ENCODE results near the gene H6PD.

H6PD gene

DNA sequence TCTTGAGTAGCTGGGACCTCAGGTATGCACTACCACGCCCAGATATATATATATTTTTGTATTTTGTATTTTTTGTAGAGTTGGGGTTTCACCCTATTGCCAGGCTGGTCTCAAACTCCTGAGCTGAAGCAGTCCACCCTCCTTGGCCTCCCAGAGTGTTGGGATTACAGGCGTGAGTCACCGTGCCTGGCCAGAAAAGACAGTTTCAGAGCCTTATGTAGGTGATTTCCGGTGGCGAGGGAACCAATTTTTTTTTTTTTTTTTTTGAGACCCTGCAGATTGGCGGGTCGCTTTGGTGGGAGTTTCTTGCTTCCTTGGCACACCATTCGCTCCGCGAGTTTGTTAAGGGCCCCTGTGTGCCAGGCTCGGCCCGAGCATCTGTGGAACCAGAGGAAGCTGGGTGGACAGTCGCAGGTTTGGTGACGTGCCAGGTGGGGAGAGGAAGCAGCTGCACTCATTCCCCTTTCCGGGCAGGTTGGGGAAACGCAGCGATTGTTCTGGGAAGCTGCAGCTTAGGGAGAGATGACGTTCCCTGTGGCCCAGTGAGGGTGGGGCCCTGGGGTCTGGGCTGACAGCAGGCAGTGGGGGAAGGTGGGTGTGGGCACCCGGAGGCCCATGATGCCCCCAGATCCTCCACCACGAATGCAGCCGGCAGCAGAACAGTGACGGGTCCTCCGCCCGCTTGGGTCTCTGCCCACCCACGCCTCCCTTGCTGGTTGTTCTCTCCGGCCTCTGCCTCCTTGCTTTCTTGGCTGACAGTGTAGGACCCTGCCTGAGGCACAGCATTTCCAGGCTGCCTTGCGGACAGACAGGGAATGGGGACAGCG, 83.2 kb downstream of the H6PD start:
- no peak for DNase-seq (ENCODE audit: low spot score)

GRCh38 chr1:9319208-9319788, 84.7 kb downstream of the H6PD start:
- DNase-seq (ENCODE audit: low spot score): no peak

DNA sequence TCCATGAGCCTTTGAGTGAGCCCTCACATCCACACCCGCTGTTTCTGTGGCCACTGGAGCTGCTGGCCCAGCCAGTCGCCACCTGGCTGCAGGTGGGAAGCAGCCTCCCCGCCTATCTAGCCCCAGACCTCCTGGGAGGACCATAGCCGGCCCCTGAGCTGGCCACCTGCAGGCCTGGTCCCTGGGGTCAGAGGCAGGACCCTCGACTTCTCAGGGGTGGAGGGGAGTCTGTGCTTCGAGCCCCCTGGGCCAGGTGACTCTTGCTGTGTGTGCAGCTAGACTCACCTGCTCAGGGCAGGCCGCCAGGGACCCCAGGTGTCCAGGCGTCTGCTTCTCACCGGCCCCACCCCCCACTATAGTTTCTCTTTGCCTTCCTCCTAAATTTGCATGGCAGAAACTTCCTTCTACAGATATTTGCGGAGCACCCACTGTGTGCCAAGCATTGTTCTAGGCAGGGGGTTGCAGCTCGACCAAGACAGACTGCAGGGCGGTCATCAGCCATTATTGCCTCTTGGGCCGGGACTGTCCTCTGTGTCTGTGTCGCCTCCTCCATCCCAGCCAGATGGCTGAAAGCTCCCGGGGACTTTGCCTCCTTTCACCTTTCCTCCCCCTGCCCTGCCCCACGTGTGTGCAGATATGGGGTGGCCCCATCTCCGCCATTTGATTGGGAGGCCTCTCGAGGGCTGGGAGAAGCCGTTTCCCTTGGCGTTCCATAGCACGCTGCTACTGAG, 85.4 kb downstream of the H6PD start:
- no peak for DNase-seq (ENCODE audit: low spot score)

All from HuH-7 (cell line).